Measurements from ENCODE around the gene CCL3.
"Not testable (repeated sequence)": the region's sequence is repeated elsewhere in the genome, so short reads cannot be mapped to it uniquely, and the experiment has no call there.

Gene CCL3

DNA sequence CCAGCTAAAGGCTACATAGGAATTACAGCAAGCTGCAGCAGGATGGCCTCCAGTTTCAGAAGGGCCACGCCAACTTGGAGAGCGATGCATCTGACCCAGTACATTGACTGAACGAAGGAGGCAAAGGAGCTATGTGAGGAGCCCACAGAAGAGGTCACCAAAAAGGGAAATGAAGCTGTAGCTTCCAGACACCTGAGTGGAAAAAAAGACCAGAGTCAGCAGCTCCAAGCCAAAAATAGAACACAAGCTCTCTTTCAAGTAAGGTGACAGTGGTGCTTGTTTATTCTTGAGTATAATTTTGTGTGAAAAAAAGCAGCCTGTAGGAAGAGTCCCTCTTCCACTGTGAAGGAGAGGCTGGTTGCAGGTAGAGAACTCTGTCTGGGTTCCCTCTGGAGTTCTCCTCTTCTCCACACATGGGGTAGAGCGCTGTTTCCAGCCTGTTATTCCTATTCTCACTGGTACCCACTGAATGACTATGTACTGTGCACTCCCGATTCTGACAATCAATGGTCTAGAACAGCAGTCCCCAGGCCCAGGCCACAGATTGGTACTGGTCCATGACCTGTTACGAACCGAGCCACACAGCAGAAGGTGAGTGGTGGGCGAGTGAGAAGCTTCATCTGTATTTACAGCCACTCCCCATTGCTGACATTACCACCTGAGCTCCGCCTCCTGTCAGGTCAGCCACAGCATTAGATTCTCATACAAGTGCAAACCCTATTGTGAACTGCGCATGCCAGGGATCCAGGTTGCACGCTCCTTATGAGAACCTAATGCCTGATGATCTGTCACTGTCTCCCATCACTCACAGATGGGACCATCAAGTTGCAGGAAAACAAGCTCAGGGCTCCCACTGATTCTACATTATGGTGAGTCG, 28.8 kb upstream of the CCL3 start:
- TF ChIP-seq MYC (IDR thresholded peaks at IDR 0.05; ENCODE audit: low read depth, low read length) (no peak), MAX (IDR thresholded peaks at IDR 0.05; ENCODE audit: low read depth, low read length) (no peak), POLR2A (IDR thresholded peaks at IDR 0.05; ENCODE audit: extremely low read depth, insufficient read length) (no peak)
- TF ChIP-seq, protein P1, sequence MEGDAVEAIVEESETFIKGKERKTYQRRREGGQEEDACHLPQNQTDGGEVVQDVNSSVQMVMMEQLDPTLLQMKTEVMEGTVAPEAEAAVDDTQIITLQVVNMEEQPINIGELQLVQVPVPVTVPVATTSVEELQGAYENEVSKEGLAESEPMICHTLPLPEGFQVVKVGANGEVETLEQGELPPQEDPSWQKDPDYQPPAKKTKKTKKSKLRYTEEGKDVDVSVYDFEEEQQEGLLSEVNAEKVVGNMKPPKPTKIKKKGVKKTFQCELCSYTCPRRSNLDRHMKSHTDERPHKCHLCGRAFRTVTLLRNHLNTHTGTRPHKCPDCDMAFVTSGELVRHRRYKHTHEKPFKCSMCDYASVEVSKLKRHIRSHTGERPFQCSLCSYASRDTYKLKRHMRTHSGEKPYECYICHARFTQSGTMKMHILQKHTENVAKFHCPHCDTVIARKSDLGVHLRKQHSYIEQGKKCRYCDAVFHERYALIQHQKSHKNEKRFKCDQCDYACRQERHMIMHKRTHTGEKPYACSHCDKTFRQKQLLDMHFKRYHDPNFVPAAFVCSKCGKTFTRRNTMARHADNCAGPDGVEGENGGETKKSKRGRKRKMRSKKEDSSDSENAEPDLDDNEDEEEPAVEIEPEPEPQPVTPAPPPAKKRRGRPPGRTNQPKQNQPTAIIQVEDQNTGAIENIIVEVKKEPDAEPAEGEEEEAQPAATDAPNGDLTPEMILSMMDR (IDR thresholded peaks at IDR 0.05; ENCODE audit: low read depth, low read length): no peak
- peak; percentile 12 for DNase-seq (ENCODE audit: low read depth)
- no peak overlapping the region for H3K4me3 ChIP-seq (ENCODE audit: low read depth, low read length)

DNA sequence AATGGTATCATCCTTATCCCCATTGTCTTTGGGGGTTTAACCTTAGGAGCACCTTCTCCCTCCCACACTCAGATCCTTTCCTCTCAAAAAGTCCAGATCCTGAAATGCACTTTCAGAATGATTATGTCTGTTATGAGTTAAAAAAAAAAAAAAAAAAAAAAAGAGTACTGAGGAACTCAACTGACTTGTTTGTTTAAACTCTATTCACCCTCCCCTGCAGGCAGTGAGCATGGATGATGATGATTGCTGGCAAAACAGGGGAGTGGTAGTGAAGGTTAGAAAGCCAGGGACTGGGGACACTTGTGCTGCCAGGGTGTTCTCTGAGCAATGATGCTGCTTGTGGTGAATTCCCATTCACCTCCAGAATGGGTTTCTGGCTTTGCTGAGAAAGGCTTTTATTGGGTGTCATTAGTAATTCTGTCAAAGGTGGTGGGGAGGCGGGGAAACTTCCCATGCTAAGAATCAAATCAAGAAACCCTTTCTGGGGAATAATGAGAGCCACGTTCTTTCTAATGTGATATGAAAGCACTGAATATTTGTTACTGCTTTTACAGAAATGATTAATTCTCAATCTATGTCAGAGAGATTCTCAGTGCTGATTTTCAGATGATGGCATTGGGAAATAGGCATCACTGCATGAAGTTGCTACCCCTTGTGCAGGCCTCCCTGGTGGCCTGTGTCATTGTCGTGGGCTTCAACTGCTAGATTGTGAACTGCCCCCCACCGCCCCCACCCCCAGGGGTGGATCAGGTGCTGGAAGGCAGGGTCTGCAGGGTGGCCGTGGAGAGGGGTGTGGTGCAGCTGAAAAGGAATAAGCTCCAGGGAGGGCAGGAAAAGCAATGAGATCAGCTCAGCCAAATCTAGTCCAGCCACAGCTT, 27.8 kb upstream of the CCL3 start:
- peak; percentile 8 for DNase-seq (ENCODE audit: low read depth)
- TF ChIP-seq MAX (IDR thresholded peaks at IDR 0.05; ENCODE audit: low read depth, low read length) (no peak), MYC (IDR thresholded peaks at IDR 0.05; ENCODE audit: low read depth, low read length) (no peak), POLR2A (IDR thresholded peaks at IDR 0.05; ENCODE audit: extremely low read depth, insufficient read length) (no peak)
- TF ChIP-seq, protein P1 (IDR thresholded peaks at IDR 0.05; ENCODE audit: low read depth, low read length): no peak
- no peak overlapping the region for H3K4me3 ChIP-seq (ENCODE audit: low read depth, low read length)

GRCh38 chr17:36115649-36115977, 25.7 kb upstream of the CCL3 start:
- not testable (repeated sequence) for H3K4me3 ChIP-seq (ENCODE audit: low read depth, low read length); DNase-seq (ENCODE audit: low read depth)

GRCh38 chr17:36114971-36115648, 25.2 kb upstream of the CCL3 start:
- H3K4me3 ChIP-seq (ENCODE audit: low read depth, low read length); DNase-seq (ENCODE audit: low read depth): not testable (repeated sequence)

DNA sequence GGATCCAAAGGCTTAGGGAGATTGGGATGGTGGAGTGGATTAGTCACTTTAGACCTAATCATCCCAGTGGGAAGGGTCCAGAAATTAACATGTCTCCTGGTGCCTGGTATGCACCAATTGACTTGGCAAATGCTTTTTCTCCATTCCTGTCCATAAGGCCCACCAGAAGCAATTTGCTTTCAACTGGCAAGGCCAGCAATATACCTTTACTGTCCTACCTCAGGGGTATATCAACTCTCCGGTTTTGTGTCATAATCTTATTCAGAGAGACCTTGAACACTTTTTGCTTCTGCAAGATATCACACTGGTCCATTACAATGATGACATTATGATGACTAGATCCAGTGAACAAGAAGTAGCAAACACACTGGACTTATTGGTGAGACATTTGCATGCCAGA, 23.2 kb upstream of the CCL3 start:
- H3K4me3 ChIP-seq (ENCODE audit: low read depth, low read length); DNase-seq (ENCODE audit: low read depth): not testable (repeated sequence)

GRCh38 chr17:36112572-36112971, 22.6 kb upstream of the CCL3 start:
- DNase-seq (ENCODE audit: low read depth): no peak
- no peak overlapping the region for H3K4me3 ChIP-seq (ENCODE audit: low read depth, low read length)
- TF ChIP-seq, protein P1 (IDR thresholded peaks at IDR 0.05; ENCODE audit: low read depth, low read length): no peak
- TF ChIP-seq MAX (IDR thresholded peaks at IDR 0.05; ENCODE audit: low read depth, low read length) (no peak), POLR2A (IDR thresholded peaks at IDR 0.05; ENCODE audit: extremely low read depth, insufficient read length) (no peak), MYC (IDR thresholded peaks at IDR 0.05; ENCODE audit: low read depth, low read length) (no peak)

DNA sequence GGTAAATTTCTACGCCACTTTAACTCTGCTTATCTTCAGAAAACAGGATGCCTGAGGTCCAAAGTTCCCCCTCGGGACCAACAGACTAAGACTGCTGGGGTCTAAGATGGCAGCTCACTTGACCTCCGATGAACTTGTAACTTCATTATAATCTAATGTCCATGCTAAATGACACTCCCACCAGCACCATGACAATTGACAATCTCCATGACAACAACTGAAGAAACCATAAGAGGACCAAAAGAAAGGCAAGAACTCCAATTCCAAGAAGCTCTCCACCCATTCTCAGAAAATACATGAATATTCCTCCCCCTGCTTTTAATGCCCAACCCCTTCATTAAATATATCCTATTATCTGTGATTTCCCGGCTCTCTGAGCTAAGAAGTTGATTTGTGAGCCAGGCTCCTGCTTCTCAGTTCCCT, 21.1 kb upstream of the CCL3 start:
- no peak overlapping the region for H3K4me3 ChIP-seq (ENCODE audit: low read depth, low read length)
- DNase-seq (ENCODE audit: low read depth): peak; percentile 23
- TF ChIP-seq POLR2A (IDR thresholded peaks at IDR 0.05; ENCODE audit: extremely low read depth, insufficient read length) (no peak), MAX (IDR thresholded peaks at IDR 0.05; ENCODE audit: low read depth, low read length) (no peak), MYC (IDR thresholded peaks at IDR 0.05; ENCODE audit: low read depth, low read length) (no peak)
- TF ChIP-seq, protein P1 (IDR thresholded peaks at IDR 0.05; ENCODE audit: low read depth, low read length): no peak

DNA sequence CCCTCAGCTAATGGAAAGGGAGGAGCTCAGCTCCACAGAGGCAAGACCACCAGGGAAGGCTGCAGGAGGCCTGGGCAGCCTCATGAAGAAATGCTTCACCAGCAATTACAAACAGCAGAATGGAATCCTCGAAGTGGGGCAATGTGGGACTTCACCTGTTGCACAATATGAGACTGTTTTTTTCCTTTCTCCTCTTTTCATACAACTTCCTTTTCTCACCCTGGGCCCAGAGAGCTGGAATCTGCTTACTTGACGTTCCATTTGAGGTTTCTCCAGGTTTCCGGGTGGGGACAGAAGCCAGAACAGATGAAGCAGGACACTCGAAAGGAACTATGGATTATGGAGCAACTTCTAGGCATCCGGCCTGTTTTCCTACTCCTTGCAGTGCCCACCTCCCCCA, 18.3 kb upstream of the CCL3 start:
- peak; percentile 50 for DNase-seq (ENCODE audit: low read depth)
- H3K4me3 ChIP-seq (ENCODE audit: low read depth, low read length): not testable (repeated sequence)
